Anterior cingulate cortex (tissue), 58 donors: ENCODE measurements around the gene HOXB2.
"Not testable (repeated sequence)": the region's sequence is repeated elsewhere in the genome, so short reads cannot be mapped to it uniquely, and the experiment has no call there.

Experiments used
- DNase-seq, 58 donors: peaks; one replicate each; lab custom pipeline; 2025; lab: John Stamatoyannopoulos, UW

Gene HOXB2

DNA sequence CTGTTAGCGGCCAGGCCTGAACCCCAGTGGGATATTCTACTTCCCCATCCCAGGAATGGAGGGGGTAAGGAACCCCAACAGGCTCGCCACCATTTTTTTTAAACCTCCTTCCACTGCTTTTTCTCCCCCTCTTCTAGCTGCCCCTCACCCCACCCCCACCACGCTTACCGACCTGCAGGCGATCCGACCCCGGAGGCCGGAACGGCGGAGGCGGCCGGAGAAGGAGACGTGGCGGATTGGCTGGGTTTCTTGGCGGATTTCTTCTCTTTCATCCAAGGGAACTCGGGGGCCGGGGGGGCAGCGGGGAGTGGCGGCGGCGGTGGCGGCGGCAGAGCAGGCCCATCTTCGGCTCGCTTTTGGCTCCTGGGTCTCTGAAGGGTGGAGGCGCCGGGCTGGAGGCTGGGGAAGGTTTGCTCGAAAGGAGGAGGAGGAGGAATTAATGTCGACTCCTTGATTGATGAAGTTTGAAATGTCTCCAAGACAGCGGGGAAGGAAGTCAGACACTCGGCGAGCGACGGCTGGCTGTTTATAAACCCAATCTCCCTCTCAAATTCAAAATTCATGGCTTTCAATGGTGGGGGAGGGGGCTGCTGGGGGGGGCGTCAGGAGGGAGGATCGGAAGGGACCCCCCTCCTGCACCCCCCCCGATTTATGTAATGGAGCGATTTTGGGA, 424 bp downstream of the HOXB2 start:
- DNase-seq = no peak

DNA sequence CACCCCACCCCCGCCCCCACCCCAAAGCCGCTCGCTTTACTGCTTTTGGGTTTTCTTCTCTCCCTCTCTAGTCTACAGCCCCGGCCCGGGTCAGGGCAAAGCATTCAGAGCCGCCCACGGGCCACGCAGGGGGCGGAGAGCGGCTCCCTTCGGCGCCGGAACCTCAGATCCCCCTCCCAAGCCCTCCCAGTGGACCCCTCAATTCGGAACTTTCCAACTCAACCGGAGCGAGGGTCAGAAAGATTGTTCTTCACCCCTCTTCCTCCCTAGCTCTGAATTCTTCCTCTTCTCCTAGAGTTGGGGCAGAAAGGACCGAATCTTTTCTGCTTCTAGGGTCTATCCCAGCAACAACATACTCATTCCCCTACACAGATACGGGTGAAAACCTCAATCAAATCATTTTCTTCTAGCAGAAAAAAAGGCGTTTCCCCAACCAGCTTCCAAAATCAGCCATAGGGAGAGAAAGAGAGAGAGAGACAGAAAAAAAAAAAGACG, 1.0 kb downstream of the HOXB2 start:
- no peak for DNase-seq

DNA sequence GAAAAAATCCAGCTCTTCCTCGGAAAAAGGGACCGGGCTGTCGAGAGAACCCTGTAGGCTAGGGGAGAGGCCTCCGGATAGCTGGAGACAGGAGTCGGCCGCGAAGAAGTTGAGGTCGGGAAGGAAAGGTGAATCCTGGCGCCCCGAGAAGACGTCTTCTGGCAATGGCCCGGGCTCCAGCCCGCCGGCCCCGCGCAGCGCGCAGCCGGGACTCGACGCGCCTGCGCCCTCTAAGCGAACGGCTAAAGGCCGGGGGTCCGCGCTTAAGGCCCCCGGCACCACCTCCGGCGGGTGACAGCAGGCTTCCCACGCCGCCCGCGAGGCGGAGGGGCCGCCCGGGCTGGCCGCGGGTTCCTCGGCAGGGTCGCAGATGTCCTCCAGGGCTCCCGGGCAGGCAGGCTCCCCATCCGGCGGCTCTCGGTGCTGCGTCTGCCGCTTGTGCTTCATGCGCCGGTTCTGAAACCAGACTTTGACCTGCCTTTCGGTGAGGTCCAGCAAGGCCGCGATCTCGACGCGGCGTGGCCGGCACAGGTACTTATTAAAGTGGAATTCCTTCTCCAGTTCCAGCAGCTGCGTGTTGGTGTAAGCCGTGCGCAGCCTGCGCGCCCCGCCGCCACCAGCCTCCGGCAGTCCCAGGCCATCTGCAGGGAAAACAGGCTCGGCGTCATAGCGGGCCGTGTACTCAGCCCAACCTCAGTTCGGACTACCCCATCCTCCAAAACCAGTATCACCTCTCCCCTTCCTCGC, 1.6 kb downstream of the HOXB2 start:
- no peak for DNase-seq

DNA sequence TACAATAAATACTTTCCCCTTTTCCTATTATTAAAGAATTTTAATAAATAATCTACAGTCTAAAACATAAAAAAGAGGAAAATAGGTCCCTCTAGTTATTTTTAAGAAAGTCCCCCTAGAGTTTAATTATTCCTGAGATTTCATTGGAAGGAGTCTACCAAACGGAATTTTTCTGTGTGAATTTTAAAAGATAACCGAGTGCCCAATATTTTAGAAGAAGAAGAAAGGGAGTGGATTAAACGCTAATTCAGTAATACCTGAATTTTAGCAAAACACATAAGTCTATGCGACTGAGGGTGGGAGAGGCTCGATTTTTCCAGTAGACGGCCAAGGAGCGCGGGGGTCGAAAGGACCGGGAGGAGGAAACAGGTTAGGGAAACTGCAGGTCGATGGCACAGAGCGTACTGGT, 2.2 kb downstream of the HOXB2 start:
- DNase-seq = no peak

DNA sequence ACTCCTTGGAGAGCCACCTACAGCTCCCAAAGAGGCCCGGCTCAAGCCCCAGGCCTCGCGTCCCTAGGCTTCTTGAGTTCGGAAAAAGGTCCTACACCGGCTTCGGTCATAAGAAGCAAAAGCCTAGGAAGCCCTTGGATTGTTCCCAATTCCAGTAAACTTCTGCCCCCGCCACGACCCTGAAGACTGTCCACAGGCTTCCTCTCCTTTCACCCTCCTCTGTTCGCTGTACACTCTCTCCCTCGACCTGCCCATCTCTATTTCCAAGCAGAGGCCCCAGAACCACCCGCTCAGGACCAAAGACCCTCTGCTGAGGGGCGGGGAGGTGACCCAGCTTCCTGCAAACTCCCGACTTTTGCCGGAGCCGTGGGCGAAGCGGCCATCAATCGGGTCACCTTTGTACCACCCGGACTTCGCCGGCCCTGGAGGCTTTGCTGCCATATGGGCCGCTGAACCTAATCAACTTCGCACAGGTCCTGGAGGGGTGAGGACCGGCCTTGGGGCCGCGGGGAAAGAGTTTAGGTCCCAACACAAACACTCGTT, 2.7 kb downstream of the HOXB2 start:
- no peak for DNase-seq

DNA sequence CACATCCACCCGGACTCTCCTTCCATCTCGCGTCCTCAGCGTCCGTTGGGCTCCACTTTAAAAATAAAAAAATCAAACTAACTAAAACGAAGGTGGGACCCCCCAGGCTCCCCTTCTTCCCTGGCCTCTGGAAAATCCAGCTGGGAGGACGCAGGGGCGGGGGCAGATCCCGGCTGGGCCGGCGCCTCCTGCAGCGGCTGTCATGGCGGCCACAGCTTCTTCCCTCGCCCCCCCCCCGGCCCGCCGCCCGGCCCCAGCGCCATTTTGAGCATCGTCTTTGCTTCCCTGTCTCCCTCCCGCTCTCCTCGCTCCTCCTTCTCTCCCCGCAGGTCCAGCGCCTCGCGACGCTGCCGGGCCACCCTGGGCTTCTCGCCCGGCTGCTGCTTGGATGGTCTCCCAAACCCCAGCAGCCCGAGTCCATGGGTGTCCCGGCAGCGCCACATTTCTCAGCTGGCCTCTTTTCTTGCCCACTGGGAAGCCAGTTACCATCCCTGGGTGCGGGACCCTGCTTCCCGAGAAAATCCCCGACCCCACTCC, 3.3 kb downstream of the HOXB2 start:
- no peak for DNase-seq

DNA sequence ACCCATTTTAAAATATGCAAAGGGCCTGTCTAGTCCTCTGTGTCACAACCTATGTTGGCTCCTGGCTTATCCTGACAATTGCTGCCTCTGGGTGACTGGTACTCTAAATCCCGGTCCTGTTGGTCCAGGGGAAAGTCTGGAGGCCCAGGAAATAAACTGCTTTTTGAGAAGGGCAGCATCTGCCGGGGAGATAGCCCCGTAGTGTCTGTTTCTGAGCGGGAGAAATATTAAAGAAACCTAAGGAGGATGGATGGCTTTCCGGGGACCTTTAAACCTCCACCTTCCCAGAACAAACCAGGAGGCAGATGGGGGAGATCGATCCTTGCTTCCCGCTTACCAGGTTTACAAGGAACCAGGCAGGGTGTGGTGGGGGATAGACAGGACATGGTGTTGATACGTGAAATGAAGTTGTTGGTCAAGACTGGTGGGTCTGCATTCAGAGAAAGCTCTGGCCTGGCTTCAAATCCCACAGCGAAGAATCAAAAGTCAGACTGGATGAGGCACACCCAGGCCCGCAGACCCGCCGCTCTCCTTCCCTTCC, 3.8 kb downstream of the HOXB2 start:
- no peak for DNase-seq

DNA sequence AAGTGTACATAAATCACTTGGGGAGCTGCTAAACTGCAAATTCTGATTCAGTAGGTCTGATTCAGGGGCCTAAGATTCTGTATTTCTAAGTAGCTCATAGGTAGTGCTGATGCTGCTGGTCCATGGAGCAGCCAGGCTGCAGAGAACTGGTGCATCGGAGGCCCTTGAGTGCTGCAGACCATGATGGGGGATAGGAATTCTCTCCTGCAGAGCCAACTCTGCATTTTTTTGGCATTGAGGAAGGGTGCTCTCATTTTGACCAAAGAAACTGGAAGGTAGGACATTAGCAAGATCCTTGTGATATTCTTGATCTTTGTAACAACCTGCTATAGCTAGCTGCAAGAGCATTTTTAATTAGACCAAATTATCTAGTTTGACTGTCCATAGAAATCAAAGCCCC, 4.7 kb downstream of the HOXB2 start:
- DNase-seq = no peak

DNA sequence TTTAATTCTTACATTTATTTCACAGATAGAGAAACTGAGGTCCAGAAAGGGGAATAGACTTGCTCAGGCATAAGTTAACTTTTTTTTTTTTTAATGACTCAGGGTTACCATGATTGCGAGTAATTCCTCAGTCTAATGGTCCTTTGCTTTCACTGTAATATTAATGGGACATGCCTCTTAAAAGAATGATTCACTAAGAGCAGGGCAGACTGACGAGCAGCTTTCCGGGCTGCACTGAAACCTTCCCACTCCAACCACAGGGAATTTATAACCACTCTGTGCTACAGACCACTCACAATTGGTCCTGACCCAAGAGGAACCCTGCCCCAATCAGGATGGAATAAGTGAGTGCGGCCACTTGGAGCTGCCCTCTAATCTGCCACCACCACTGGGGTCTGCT, 5.7 kb downstream of the HOXB2 start:
- DNase-seq = no peak

DNA sequence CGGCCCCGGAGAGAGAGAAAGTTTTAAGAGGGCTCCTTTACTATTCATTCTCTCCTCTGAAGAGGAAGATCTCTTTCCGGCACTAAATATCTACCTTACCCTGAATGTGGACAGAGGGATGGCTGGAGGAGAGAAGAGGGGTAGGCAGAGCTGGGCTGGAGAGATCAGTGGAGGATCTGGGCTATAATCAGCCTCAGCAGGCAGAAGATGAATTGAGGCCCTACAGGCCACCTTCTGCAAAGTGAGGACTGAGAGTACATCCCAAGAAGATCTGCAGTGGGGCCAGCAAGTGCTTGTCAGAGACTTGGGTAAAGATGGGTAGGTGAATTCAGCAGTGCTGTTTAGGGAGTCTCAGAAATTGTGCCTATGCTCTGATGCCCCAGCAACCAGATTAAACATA, 7.6 kb downstream of the HOXB2 start:
- no peak for DNase-seq

DNA sequence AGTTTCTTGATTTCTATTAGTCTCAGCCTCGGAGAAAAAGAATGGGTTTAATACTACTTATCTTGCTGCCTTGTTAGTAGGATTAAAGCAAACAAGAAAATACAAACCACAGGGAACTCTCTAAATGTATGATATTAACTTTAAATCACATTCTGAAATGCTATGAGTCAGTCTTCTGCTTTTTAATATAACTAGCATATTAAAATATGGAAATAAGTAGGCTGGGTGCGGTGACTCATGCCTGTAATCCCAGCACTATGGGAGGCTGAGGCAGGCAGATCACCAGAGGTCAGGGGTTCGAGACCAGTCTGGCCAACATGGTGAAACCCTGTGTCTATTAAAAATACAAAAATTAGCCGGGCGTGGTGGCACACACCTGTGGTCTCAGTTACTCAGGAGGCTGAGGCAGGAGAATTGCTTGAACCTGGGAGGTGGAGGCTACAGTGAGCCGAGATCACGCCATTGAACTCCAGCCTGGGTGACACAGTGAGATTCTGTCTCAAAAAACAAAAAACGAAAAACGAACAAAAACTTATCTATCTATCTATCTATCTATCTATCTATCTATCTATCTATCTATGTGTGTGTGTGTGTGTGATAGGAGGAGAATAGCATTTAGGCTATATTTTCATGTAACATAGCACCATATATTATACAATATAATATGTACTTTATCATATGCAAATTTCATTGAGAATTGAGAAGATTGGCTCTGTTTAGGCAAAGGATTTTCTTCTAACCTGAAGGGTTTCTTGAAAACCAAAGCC, 8.9 kb downstream of the HOXB2 start:
- not testable (repeated sequence) for DNase-seq

DNA sequence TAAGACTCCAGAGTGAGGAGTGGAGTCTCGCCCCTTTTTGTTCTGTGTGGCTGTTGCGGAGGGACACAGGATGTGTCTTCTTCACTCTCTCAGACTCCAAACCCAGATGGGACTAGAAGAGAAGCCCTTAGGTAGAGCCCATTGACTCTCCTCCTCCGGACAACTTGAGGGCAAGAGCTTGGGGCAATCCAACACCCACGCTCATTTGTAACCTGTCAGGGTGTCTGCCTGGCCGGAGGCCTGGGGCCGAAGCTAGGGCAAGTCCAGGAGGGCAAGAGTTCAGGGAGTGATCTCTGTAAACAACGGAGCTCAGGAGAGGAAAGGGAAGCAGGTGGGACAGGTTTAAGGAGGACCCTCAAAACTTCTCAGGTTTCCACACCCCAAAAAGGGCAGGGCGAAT, 12.6 kb downstream of the HOXB2 start:
- DNase-seq = no peak

DNA sequence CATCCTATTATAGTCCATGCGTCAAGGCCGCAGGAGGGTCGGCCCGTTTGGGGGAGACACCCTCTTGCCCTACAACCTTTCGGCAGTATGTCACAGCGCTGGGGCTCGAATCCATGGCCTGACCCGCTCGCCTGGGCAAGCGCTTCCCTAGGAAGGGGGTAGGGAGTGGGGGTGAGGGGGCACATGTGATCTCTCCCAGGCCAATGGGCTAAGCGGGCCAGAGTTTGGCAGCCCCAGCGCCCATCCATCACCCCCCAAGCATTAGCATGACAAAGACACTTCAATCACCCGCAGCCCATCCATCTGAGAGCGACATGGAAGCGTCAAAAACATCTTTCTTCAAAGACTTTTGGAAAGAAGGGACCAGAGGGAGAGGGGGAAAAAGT, 14.0 kb downstream of the HOXB2 start, which contains the start of gene HOXB1:
Gene HOXB1, minus strand, starts transcription at position 125 of the 386 bp plus-strand sequence. Its CDS starts 107 bp downstream, at position 18.
- DNase-seq = no peak

DNA sequence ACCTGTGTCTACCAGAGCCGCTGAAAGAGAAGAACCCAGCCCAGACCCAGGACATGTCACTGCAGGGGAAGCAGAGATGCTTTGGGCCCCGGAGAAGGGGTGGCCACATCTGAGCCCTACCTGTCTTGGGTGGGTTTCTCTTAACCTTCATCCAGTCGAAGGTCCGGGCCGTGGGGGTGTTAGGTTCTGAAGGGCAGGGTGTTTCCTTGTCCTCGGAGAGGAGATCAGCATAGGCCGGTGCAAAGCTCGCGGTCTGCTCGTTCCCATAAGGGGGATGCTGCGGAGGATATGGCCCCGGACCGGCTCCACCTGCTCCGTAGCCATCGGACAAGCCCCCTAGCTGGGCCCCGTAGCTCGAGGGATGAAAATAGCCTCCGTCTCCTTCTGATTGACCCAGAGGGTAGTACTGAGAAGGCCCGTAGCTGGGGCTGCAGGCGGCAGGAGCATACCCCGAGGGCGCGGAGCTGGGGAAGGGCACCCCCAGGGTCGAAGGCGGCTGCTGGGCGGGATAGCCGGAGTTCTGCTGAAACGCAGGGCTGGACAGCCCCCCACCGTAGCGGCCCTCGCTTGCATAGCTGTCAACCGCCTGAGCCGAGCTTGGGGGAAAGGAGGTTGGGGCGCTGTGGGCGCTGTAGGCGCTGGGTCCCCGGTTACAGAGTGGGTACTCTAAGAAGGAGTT, 14.6 kb downstream of the HOXB2 start:
- no peak for DNase-seq

DNA sequence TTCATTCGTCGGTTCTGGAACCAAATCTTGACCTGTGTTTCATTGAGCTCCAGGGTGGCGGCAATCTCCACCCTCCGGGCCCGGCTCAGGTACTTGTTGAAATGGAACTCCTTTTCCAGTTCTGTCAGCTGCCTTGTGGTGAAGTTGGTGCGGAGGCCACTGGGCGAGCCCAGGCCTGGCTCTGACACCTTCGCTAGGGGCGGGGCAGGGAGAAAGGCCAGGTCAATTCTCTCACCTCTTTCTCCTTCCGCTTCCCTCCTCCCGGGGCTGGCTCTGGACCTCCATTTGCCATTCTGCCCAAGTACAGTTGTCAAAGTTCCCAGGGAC, 15.3 kb downstream of the HOXB2 start:
- no peak for DNase-seq

DNA sequence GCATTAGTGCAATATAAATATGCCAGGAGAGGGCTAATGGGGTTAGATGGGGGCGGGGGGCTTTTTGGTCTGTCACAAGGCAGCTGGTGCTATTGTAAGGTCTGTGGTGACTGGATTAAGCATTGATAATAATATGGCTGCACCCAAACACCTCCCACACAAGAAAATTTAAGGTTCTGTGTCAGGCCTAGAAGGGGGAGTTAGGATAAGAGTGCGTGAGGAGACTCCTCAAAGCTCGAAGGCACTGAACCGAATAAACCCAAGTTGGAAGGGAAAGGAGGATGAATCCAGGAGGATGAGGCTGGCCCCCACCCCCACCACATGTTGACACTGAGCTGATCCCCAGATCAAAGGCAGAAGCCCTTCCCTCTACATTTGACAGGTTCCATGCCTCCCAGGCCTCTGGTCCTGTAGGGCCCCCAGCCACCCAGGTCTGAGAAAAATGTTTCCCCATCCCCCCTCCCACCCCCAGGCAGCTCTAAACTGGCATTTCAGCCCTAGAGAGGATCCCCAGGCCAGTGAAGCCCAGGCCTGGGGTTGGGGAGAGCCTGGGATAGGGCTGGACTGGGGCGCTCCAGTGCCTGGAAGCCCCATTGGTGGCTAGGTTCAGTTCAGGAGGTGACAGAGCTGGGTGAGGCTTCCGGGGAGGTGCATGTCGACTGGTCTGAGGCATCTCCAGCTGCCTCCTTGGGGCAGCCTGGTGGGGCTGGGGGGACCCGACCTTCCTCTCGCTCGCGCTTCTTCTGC, 15.8 kb downstream of the HOXB2 start:
- no peak for DNase-seq

DNA sequence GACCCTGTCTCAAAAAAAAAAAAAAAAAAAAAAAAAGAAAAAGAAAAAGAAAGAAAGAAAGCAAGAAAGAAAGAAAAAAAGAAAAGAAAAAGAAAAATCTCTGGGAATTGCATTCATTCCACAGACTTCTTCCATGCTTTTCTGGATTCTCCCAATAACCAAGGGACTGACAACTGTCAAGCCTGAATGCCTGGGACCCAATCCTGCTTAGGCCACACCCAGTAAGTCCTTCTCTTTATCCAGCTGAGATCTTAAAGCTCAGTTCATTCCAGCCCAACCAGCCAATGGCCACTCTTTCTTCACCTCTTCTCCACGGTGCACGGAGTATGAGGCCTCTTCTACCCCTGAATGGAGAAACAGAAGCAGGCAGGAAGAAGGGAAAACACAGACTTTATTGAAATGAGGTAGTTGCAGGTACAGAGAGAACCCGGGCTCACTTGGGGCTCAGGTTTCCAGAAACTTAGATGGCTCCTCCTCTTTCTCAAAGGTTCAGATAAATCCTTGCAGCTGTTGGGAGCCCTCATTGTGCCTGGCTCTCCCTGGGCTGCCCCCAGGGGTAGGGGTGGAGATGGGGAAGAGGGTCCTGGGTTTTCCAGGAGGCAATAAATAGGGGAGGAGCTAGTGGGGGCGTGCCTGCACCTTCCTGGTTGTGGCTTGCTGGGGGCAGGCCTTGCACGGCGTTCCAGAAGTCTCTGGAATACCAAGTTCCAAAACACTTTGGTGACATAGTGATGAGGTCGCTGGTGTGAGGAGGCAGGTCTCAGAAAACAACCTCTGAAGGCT, 16.6 kb downstream of the HOXB2 start:
- no peak for DNase-seq

DNA sequence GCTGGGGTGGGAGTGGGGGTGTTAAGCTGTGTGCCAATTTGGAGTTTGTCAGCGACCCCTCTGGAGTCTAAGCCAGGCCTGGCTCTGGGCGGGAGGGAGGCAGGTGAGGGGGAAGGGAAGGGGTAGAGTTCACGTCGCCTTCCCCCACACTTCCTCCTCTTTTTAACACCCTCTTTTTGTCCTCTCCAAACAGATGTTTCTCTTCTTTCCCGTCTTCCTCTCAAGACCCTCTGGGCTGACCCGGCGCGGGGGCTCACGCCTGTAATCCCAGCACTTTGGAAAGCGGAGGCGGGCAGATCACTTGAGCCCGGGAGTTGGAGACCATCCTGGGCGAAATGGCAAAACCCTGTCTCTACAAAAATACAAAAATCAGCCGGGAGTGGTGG, 17.4 kb downstream of the HOXB2 start:
- DNase-seq = no peak
